HEK293 (cell line): ENCODE results near the gene XIAP.

Source experiments
- CTCF ChIA-PET: fragments of 350-600 bp; formaldehyde crosslinking; extraction: SDS; loops from one replicate; lab custom pipeline; 2021; ENCODE audit warnings: antibody characterized with exemption; lab: Yijun Ruan, JAX
- POLR2A ChIA-PET: fragments of 300-600 bp; formaldehyde crosslinking; extraction: SDS; loops from one replicate; lab custom pipeline; 2020; ENCODE audit warnings: antibody characterized with exemption, inconsistent platforms; lab: Yijun Ruan, JAX
- H3K27ac ChIP-seq: fragments of 200-500 bp; sonication (Bioruptor generic); 2 replicates; pipeline ENCODE4 v1.5.1; 2014; ENCODE audit warnings: low read depth, low read length, control low read depth, inconsistent platforms; ENCODE audit errors: extremely low read depth
- H3K36me3 ChIP-seq, 2 experiments: fragments of 200-500 bp in 1 of 2; sonication (Bioruptor generic) in 1 of 2; 1 replicate in 1 of 2; 2 replicates in 1 of 2; pipeline ENCODE4 v1.5.1; 2014 to 2017; ENCODE audit warnings: inconsistent platforms in 2 of 2, low read length in 2 of 2; ENCODE audit not compliant: control insufficient read depth in 2 of 2, insufficient read depth in 1 of 2
- H3K4me1 ChIP-seq: fragments of 200-500 bp; sonication (Bioruptor generic); 2 replicates; pipeline ENCODE4 v1.5.1; 2014; ENCODE audit warnings: mild to moderate bottlenecking, low read length, inconsistent platforms; ENCODE audit not compliant: control insufficient read depth, insufficient read depth
- H3K4me3 ChIP-seq: 2 replicates; pipeline ENCODE4 v1.5.1; 2011; ENCODE audit warnings: low read depth, mild to moderate bottlenecking, control low read depth, low read length, moderate library complexity
- H3K9me3 ChIP-seq: fragments of 200-500 bp; sonication (Bioruptor generic); 2 replicates; pipeline ENCODE4 v1.5.1; 2014; ENCODE audit warnings: low read depth, low read length, inconsistent platforms; ENCODE audit not compliant: control insufficient read depth, insufficient read depth
- INSM2 ChIP-seq: fragments of 450-650 bp; formaldehyde crosslinking; IDR thresholded peaks from 2 replicates; pipeline ENCODE4 v1.5.1; 2016; ENCODE audit warnings: missing biosample characterization, missing genetic modification characterization
- SP2 ChIP-seq: fragments of 450-650 bp; formaldehyde crosslinking; IDR thresholded peaks from 2 replicates; pipeline ENCODE4 v1.5.1; 2016; ENCODE audit warnings: missing biosample characterization, missing genetic modification characterization
- TSHZ1 ChIP-seq: fragments of 450-650 bp; formaldehyde crosslinking; IDR thresholded peaks from 2 replicates; pipeline ENCODE4 v1.5.1; 2016; ENCODE audit warnings: missing biosample characterization, missing genetic modification characterization, borderline replicate concordance
- ZBTB44 ChIP-seq: fragments of 450-650 bp; IDR thresholded peaks from 2 replicates; pipeline ENCODE4 v1.5.1; 2018; ENCODE audit warnings: missing biosample characterization, mild to moderate bottlenecking, missing genetic modification characterization
- ZFP41 ChIP-seq: fragments of 450-650 bp; formaldehyde crosslinking; IDR thresholded peaks from 2 replicates; pipeline ENCODE4 v1.5.1; 2016; ENCODE audit warnings: missing biosample characterization, missing genetic modification characterization, borderline replicate concordance
- ZIC2 ChIP-seq: fragments of 450-650 bp; formaldehyde crosslinking; IDR thresholded peaks from 2 replicates; pipeline ENCODE4 v1.5.1; 2016; ENCODE audit warnings: missing biosample characterization, missing genetic modification characterization
- ZNF18 ChIP-seq: fragments of 450-650 bp; formaldehyde crosslinking; IDR thresholded peaks from 2 replicates; pipeline ENCODE4 v1.5.1; 2016; ENCODE audit warnings: missing biosample characterization, missing genetic modification characterization
- ZNF416 ChIP-seq: fragments of 450-650 bp; formaldehyde crosslinking; IDR thresholded peaks from 2 replicates; pipeline ENCODE4 v1.5.1; 2016; ENCODE audit warnings: missing biosample characterization, missing genetic modification characterization
- ZNF449 ChIP-seq: fragments of 450-650 bp; formaldehyde crosslinking; IDR thresholded peaks from 2 replicates; pipeline ENCODE4 v1.5.1; 2017; ENCODE audit warnings: missing biosample characterization, mild to moderate bottlenecking, missing genetic modification characterization, moderate library complexity
- ZNF501 ChIP-seq: fragments of 450-650 bp; formaldehyde crosslinking; IDR thresholded peaks from 2 replicates; pipeline ENCODE4 v1.5.1; 2016; ENCODE audit warnings: missing biosample characterization, missing genetic modification characterization
- ZNF521 ChIP-seq: fragments of 450-650 bp; formaldehyde crosslinking; IDR thresholded peaks from 2 replicates; pipeline ENCODE4 v1.5.1; 2017; ENCODE audit warnings: missing biosample characterization, mild to moderate bottlenecking, missing genetic modification characterization
- ZNF623 ChIP-seq: fragments of 450-650 bp; formaldehyde crosslinking; IDR thresholded peaks from 2 replicates; pipeline ENCODE4 v1.5.1; 2016; ENCODE audit warnings: missing biosample characterization, missing genetic modification characterization
- ZNF629 ChIP-seq: fragments of 450-650 bp; formaldehyde crosslinking; IDR thresholded peaks from 2 replicates; pipeline ENCODE4 v1.5.1; 2017; ENCODE audit warnings: missing biosample characterization, missing genetic modification characterization
- ZNF645 ChIP-seq: fragments of 450-650 bp; formaldehyde crosslinking; IDR thresholded peaks from 2 replicates; pipeline ENCODE4; 2016; ENCODE audit warnings: missing biosample characterization, missing genetic modification characterization
- ZSCAN4 ChIP-seq: fragments of 450-650 bp; formaldehyde crosslinking; IDR thresholded peaks from 2 replicates; pipeline ENCODE4 v1.5.1; 2017; ENCODE audit warnings: missing biosample characterization, missing genetic modification characterization
- ZXDB ChIP-seq: fragments of 450-650 bp; formaldehyde crosslinking; IDR thresholded peaks from 2 replicates; pipeline ENCODE4 v1.5.1; 2016; ENCODE audit warnings: missing biosample characterization, missing genetic modification characterization

The XIAP gene

GRCh38 chrX:123817288-123817894 lies 42.5 kb upstream of the XIAP start:
- TF ChIP-seq TSHZ1 (no peak), ZNF521 (tag by site-specific recombination) (no peak), ZNF501 (no peak), SP2 (no peak), ZFP41 (tag by site-specific recombination) (no peak), ZNF629 (tag by site-specific recombination) (no peak), ZNF18 (tag by site-specific recombination) (no peak), ZNF623 (tag by site-specific recombination) (no peak), ZBTB44 (no peak), ZNF449 (tag by site-specific recombination) (no peak), INSM2 (tag by site-specific recombination) (no peak), ZXDB (tag by site-specific recombination) (no peak), ZIC2 (tag by site-specific recombination) (no peak), ZNF416 (tag by site-specific recombination) (no peak), ZSCAN4 (tag by site-specific recombination) (no peak), ZNF645 (tag by site-specific recombination) (no peak)
- Histone ChIP-seq H3K27ac (no peak overlapping the region), H3K4me1 (no peaks in the 10 kb centered on the region), H3K9me3 (no peaks in the 10 kb centered on the region), H3K36me3 (no peaks in the 10 kb centered on the region), H3K4me3 (no peak overlapping the region)
- ChIA-PET CTCF (interaction anchor here (0.6 to 2.6 kb wide), 2 partner anchors 16 to 64 kb away, joined by 3 to 5 read pairs; no protein-coding TSS in a partner anchor), POLR2A (no interaction called here)
